C1 segment of cervical spinal cord (tissue), 14 donors: ENCODE data around the gene NEK5.

Source experiments
- DNase-seq, 14 donors: peaks; one replicate each; lab custom pipeline; 2025; lab: John Stamatoyannopoulos, UW

Gene NEK5

DNA sequence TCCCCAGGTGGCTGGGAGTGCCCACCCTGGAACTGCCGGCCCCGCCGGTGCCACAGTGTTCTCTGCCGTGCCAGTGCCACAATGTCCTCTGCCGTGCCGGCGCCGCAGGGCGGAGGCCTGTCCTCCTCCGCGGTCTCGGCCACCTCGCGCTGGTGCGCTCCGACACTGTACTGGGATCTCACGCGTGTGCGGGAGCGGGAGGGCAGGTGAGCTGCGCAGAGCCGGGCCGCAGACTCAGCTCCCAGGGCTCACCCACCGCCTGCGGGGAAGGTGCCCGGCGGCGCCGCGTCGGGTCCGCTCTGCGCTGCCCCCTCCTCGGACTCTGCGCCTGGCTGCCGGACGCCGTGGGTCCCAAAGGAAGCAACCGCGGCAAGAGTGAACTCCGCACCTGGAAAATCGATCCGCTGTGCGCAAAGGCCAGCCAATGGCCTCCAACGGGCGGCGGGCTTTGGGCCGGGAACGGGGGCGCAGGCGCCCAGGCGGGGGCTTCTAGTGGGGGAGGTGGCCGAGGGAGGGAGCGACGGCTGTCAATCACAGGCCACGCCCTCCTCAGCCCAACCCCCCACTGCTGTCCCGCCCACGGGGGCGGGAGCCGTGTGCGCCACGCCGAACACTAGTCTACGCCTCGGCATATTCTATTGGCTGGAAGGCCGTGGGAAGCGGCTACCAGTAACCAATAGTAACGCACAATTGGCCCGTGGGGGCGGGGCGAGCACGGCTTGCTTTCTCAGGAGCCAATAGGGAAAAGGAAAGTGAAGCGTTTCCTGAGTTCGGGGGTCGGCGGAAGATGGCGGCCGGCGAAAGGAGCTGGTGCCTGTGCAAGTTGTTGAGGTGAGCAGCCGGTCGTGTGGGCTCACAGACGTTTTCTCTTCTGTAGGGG is 117.0 kb downstream of the NEK5 start, which contains the start of gene ALG11:
Gene ALG11 (plus strand): TSS at position 767 of the 880 bp plus-strand sequence. CDS start 21 bp downstream, at position 788.
- peak; percentile 64 to 99 (median 95) for DNase-seq

DNA sequence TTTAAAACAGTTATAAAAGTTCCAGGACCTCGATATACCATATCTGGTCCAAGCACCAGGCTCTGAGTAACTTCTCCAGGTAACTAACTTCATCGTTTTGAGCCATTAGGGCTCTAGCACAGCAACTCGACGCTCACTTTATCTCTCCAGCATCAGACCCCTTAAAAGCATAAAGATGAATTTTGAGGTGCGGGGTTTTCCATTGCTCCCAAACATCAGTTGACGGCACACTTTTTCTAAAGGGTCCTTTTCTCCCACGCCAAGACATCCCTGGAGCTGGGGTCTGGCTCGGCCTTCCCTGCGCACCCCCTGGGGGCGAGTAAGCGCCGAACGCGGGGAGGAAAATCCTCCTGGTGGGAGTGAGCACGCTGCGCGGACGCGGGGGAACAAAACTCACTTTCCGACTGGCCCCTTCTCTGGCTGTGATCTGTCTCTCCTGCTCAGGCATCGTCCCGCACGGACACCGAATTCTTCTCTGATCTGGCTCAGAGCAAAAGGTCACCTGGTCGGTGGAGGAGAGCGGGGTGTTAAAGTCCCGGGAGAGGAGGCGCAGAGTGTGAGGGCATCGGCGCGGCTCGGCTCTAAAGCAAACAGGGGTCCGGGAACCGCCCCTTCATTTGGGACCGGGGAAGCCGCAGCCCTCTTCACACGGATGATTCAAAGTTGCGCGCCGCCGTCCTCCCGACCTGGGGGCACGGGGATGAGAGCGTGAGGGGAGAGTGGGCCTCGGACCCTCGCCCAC is 117.8 kb downstream of the NEK5 start, which contains the start of gene ATP7B:
Gene ATP7B (minus strand): TSS at position 561 of the 742 bp plus-strand sequence. CDS start 113 bp downstream, at position 448.
- DNase-seq = peak in 3 of 14 donors; percentile 34 to 56 (median 43)

DNA sequence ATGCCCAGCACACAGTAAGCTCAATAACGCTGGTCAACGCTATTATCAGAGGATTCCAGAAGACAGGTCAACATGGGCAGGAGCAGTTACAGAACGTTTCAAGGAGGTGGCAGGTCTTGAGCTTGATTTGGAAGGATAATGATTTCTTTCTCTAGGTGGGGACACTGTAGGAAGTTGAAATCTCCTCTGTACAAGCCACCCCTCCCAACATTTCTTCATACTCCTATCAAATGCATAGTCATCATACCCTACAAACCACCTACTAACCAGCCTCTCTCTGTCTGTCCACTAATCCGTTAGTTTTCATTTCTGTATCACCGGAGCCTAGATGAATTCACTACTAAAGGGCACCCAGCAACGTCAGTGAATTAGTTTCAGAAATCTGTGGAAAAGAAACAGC is 118.9 kb downstream of the NEK5 start:
- DNase-seq = no peak

DNA sequence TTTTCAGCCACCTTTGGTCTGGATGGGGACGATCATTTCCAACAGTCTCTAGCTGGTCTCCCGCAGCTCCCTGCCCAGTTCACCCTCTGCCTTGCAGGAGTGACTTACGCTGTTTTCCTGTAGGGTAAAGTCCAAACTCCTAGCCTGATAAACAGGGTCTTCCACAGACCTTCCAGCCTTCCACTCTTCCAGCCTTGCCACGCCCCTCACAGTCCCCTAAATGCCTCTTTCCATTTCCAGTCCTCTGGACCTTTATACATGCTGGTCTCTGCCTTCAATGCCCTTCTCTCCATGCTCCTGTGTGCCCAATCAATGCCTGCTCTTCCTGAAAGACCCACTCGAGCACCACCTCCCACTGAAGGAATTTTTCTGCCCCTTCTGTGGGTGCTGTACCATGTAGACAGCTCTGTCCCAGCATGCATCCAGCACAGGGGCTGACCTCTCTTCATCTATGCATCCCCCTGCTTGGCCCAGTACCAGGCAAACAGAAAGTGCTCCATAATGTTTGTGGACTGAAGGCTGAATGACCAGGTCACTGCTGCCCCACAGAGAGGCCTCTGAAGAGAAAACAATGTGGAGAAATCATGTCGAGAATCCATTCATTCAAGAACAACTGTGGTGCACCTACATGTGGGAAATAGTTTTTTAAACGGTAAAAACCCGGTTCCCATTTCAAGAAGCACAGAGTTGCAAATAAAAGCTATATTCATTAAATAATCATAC is 122.2 kb downstream of the NEK5 start:
- DNase-seq = no peak

DNA sequence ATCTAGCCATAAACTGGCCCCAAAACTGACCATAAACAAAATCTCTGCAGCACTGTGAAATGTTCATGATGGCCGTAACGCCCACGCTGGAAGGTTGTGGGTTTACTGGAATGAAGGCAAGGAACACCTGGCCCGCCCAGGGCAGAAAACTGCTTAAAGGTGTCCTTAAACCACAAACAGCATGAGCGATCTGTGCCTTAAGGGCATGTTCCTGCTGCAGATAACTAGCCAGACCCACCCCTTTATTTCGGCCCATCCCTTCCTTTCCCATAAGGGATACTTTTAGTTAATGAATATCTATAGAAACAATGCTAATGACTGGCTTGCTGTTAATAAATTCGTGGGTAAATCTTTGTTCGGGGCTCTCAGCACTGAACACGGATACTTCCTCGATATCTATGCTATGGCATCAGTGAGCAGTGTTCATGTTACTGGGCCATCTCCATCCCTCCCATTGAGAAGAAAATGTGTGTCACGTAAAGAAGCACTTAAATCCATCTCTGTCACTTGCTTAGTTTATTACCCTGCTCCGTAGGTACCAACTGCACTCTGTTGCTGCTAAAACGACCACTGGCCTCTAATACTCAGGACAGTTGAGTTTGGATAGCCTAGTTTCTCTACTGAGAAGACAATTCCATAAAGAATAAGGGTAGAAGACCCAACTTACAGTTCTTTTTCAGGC is 122.9 kb downstream of the NEK5 start:
- no peak for DNase-seq

DNA sequence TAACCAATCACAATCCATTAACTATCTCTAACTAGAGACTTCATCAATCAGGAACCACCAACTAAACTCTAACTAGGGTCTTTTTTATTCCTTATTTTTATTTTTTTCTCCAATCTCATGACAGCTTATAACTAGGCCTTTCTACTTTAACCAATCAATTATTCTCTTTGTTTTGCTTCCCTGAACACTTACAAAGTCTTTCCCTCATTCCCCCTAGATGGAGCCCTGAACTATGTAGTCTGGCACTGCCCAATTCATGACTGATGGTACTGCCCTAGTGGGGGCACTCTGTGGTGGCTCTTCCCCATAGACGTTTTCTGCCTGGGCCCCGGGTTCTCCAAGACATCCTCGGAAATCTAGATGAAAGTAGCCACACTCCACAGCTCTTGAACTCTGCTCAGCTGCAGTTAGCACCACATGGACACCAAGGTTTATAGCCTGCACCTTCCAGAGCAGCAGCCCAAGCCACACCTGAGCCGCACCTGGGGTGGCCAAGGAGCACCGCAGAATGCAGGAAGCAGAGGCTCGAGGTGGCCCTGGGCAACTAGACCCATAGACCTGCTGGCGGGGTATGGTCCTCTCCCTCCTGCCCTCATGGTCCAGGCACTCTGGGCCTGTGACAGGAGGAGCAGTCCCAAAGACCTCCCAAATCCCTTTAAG is 124.2 kb downstream of the NEK5 start:
- no peak for DNase-seq

DNA sequence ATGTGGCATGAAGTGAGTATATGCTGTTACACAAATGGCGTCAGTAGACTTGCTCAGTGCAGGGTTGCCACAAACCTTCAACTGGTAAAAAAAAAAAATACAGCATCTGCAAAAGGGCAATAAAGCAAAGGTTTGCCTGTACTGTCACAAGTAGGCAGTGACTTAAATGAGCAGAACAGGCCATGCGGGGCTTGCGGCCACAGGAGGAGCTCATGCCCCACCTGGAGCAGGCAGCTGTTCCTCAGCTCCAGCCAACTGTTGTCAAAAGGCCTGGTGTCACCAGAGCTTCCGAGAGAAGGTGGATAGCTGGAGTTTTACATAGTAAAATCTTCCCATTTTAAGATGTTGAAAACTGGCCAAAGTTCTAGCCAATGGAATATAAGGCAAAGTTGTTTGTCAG is 125.3 kb downstream of the NEK5 start:
- peak in 1 of 14 donors; percentile 53 for DNase-seq

DNA sequence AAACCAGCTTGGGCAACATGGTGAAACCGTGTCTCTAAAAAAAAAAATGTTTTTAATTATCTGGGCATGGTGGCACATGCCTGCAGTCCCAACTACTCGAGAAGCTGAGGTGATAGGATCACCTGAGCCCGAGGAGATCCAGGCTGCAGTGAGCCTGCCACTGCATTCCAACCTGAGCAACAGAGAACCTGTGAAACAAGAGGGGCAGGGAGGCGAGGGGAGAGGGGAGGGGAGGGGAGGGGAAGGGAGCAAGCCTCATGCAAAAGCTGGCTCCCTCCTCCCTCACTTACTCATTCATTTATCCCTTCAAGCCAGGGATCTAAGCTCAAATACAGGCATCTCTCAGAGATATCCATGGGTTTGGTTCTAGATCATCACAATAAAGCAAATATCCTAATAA is 126.5 kb downstream of the NEK5 start:
- DNase-seq = no peak

DNA sequence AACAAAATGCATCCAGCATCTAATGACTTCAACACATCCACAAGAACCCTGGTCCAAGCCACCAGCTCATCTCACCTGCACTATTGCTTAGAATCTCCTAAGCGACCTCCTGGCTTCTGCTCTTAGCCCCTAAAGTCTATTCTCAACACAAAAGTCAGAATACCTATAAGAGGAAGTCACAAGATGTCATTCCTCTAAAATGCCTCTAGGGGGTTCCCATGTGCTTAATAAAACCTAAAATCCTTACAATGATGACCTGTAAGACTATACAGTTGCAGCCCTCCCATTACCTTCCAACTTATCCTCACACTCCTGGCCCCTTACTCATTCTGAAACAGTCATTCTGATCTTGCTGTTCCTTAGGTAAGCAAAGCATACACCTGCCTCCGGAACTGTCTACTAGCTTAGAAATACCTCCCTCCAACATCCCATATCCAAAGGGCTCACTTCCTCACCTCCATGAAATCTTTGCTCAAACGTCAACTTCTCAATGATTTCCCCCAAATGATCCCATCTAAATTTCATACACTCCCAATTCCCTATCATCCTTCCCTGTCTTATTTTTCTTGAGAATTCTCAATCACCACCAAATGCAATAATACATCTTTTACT is 127.6 kb downstream of the NEK5 start:
- DNase-seq = peak in 1 of 14 donors; percentile 7

DNA sequence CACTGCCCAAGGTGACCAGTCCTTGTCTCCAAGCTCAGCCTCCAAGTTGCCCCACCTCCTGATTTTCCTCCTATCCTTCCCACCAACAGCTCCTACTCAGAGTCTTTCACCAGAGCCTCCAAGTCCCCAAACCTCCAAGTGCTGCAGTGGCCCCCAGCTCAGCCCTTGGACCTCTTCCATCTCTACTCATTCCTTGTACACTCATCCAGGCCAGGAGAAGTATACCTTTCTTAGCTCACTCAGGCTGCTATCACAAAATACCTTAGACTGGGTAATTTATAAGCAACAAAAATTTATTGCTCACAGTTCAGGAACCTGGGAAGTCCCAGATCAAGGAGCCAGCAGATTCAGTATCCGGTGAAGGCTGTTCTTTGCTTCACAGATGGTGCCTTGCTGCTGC is 129.0 kb downstream of the NEK5 start:
- DNase-seq = peak in 1 of 14 donors; percentile 34

DNA sequence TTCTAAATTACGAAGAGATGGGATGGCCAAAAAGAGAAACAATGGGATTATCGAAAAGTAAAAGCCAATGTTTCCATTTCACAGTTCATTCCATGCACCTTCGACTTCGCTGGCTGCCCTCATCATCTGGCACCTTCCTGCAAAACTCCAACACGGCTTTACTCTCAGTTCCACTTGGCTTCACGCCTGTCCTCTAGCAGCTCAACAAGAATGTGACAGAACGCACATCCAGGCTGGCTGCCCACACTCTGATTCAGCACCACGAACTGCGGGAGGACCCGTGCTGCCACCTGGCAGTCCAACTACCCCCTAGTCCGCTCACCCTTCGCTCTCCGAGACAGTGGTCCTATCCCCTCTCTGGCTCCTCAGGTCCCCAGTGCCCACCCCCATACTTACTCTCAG is 129.4 kb downstream of the NEK5 start:
- DNase-seq = peak in 5 of 14 donors; percentile 5 to 56 (median 14)

DNA sequence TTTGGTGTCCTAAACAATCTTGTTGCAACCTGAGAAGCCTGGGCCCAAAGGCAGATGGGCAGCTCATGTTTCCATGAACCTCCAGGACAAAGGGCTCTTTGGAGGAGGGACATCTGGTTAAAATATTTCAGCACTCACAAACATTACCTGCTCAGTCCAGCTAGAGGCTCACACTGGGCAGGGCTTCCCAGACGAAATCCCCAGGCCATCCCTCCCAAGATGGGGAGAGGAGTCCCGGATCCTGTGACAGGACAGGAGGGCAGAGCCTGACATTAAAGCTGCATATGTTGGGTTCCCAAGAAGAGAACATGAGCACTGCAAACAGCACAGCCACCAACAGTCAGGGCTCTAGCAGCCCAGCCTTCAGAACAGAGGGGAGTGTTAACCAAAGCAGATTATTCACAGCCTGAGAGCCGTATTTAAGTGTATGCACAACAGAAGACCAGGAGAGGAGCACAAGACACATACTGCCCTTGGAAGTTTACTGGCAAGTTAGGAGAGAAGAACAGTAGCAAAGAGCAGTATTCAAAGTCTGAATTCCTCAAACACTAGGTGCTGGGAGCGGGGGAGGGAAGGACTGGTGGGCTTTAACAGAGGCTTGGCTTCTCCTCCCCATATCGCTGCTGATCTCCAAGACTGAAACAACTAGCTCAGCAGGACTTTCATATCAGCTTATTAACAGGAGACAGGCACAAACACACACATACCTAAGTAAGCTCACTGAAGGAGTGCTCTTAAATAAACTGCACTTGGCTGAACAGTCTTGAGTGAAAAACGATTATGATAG is 130.0 kb downstream of the NEK5 start:
- DNase-seq = no peak

DNA sequence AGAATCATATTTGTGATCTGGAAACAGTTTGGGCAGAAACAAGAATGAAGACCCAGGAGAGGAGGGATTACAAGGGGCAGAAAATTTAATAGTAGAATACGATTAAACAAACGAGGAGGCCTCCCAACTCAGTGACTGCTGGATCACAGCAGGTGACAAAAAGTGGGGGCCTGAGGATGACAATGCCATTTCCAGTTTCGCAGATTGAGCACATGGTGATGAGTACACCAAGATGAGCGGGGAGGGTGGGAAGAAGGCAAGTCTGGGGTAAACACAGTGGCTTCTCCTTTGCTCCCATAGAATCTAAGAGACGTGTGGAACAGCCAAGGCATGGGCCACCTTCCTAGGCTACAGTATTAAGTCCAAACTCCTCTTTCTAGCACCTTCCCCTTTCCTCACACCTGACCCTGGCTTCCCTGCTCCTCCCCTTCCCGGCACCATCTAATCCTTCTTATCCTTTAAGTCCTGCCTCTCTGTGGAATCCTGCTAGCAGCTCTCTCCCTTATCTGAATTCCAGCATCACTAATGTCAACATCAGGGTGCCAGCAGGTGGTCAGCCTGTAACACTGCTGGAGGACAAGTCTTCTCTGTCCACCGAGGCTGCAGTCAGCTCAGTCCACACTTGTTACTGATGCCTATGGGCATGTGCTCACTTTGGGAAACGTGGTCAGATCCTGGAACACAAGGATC is 131.1 kb downstream of the NEK5 start:
- no peak for DNase-seq

DNA sequence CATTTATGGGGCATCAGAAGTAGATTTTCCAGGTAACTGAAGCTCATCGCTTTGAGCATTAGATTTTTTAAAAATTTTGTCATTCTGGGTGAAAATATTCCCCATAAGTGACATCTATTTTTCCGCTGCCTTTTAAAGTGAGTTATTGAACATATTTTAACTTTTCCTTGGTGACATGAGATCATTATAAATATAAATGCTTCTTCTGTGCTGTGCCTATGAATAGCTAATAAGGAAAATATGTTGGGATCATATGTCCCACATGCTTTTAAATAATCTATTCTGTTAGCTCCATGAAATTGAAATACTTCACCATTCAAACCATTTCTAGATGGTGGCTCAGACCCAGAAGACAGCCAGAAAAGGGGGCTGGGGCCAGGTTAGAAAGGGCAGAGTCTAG is 131.7 kb downstream of the NEK5 start:
- DNase-seq = no peak

DNA sequence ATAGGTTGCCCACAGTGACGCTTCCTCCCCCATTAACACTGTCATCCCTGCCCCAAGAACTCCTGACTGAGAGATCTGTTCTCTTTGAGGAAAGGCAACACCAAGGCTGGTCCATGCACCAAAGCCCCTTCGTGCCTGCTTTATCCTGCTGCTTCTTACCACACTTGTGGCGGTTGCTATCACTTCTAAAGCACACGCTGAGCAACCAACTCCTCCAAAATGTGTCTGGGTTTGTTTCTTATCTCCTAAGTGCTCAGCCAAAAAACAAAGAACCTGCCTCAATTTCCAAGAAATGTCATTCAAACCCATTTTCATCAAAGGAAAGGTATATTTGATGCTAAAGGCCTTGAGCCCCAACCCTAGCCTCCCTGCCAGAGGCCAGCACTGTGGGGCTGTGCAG is 132.2 kb downstream of the NEK5 start:
- DNase-seq = no peak

DNA sequence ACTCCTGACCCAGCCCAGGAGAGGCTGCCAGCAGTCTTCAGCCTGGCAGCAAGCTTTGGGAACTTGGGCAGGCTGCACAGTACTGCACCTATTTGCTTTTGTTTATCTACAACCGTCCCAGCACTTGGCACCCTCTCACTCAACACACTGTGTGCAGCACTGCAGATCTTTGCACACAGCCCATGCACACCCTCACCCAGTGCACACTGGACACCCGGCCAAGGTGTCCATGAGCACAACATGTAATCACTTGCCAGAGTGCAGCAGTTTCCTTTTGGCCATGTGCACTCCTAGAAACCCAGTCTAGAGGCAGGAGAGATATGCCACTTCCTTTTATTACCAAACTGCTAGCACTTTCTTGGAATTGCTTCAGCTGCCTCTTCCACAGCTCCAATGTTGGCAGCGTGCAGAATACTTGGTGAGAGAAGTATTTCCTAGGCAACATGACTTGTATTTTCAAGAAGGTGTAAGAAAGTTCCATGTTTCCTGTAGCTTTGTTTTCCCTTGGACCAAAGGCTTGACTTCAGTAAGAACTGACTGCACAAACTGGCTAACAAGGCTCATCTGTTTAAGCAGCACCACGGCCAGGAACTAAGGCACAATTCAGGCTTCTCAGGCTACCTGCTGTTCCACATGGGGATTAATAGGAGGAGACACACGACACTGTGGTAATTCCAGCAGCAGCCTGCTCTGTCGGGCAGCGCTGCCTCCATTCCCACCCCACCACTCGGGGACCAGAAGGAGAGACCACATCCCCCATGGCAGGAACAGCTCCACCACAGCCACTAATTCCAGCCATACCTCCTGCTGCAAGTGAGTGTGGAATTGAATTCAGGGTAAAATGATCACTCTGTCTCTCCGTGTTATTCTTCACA is 133.0 kb downstream of the NEK5 start:
- peak in 6 of 14 donors; percentile 6 to 52 (median 34) for DNase-seq

DNA sequence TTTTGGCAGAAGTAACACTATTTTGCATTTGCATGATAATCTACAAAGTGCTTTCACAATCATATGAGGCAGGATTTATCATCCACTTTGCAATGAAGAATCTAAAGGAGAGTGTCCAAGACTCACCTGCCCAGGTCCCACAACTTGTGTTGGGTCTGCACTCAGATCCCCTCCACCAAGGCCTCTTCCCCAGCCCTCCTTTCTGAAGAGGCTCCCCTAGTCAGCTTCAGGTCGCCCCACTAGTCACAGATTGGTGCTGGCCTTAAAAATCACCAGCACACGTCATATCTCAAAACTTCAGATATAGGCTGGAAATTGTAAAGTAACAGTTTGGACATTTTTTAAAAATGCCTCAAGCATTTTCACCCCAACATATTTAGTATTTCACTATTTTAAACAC is 135.2 kb downstream of the NEK5 start:
- DNase-seq = no peak
